ENCODE data around the gene SLC35C1. TPM values are rescaled to one million over a fixed set of nuclear protein-coding genes. Genes with fewer than 3 reads are reported as not detected.
"Not testable (repeated sequence)": the region's sequence is repeated elsewhere in the genome, so short reads cannot be mapped to it uniquely, and the experiment has no call there.

SLC35C1 gene
- total RNA-seq, 1 experiment from 2014 or later, result 5.4 TPM

GRCh38 chr11:45811109-45811435 is 6.1 kb downstream of the SLC35C1 start:
- no peak for DNase-seq (ENCODE audit: low spot score)

- DNase-seq (ENCODE audit: low spot score), result no peak
These were observed 6.8 kb downstream of the SLC35C1 start for GRCh38 chr11:45811571-45812290.

- no peak for DNase-seq (ENCODE audit: low spot score)
These were observed 7.9 kb downstream of the SLC35C1 start for GRCh38 chr11:45812581-45813548.

- peak; percentile 22 for DNase-seq (ENCODE audit: low spot score)
These were observed 10.8 kb downstream of the SLC35C1 start for GRCh38 chr11:45815747-45816146.

- DNase-seq (ENCODE audit: low spot score), result no peak
These were observed 11.7 kb downstream of the SLC35C1 start for GRCh38 chr11:45816614-45817013.

- DNase-seq (ENCODE audit: low spot score), result no peak
These were observed 12.2 kb downstream of the SLC35C1 start for GRCh38 chr11:45817191-45817590.

- no peak for DNase-seq (ENCODE audit: low spot score)
These were observed 14.1 kb downstream of the SLC35C1 start for GRCh38 chr11:45818961-45819605.

- no peak for DNase-seq (ENCODE audit: low spot score)
These were observed 15.4 kb downstream of the SLC35C1 start for GRCh38 chr11:45820211-45820857.

- not testable (repeated sequence) for DNase-seq (ENCODE audit: low spot score)
These were observed 21.5 kb downstream of the SLC35C1 start for GRCh38 chr11:45826492-45826891.

GRCh38 chr11:45827123-45827522 is 22.2 kb downstream of the SLC35C1 start:
- no peak for DNase-seq (ENCODE audit: low spot score)

- no peak for DNase-seq (ENCODE audit: low spot score)
These were observed 24.0 kb downstream of the SLC35C1 start for GRCh38 chr11:45828996-45829395.

- DNase-seq (ENCODE audit: low spot score), result no peak
These were observed 25.6 kb downstream of the SLC35C1 start for GRCh38 chr11:45830596-45830995.

GRCh38 chr11:45832811-45833441 is 28.0 kb downstream of the SLC35C1 start:
- DNase-seq (ENCODE audit: low spot score), result no peak

- DNase-seq (ENCODE audit: low spot score), result no peak
These were observed 28.8 kb downstream of the SLC35C1 start for GRCh38 chr11:45833761-45834160.

- no peak for DNase-seq (ENCODE audit: low spot score)
These were observed 29.4 kb downstream of the SLC35C1 start for GRCh38 chr11:45834298-45834756.

- DNase-seq (ENCODE audit: low spot score), result no peak
These were observed 34.3 kb downstream of the SLC35C1 start for GRCh38 chr11:45839204-45839603.

GRCh38 chr11:45840251-45840650 is 35.3 kb downstream of the SLC35C1 start:
- not testable (repeated sequence) for DNase-seq (ENCODE audit: low spot score)

- peak; percentile 85 for DNase-seq (ENCODE audit: low spot score)
These were observed 38.4 kb downstream of the SLC35C1 start for GRCh38 chr11:45843158-45843924.

GRCh38 chr11:45844822-45845578 is 40.1 kb downstream of the SLC35C1 start:
- DNase-seq (ENCODE audit: low spot score), result no peak
